Keratinocyte (primary cell): ENCODE data around the gene WDR82. TPM values are rescaled to one million over a fixed set of nuclear protein-coding genes. Genes with fewer than 3 reads are reported as not detected.

Experiments
- DNase-seq: peaks from one replicate; pipeline ENCODE4 v3.0.0-alpha.2; 2011; ENCODE audit warnings: low read depth, missing footprints, low spot score
- FAIRE-seq: peaks from 2 replicates; lab custom pipeline; 2011; peaks lifted over from hg19 to GRCh38; lab: Jason Lieb, UNC
- H2AFZ ChIP-seq: 2 replicates; pipeline ENCODE4 v1.6.0; 2012; ENCODE audit warnings: low read length, control low read depth, inconsistent platforms; ENCODE audit not compliant: control insufficient read depth
- H3K27ac ChIP-seq: 2 replicates; pipeline ENCODE4 v1.5.1; 2011; ENCODE audit warnings: low read length; ENCODE audit not compliant: control insufficient read depth, insufficient read depth
- H3K27me3 ChIP-seq: 3 replicates; pipeline ENCODE4 v1.6.0; 2011; ENCODE audit warnings: low read length; ENCODE audit not compliant: control insufficient read depth, insufficient read depth; ENCODE audit errors: extremely low read depth
- H3K36me3 ChIP-seq, 2 experiments: 2 replicates in 1 of 2; 3 replicates in 1 of 2; pipeline ENCODE4 v1.5.1; 2011; ENCODE audit warnings: low read length in 2 of 2, mild to moderate bottlenecking in 1 of 2; ENCODE audit not compliant: control insufficient read depth in 2 of 2, insufficient read depth in 2 of 2; ENCODE audit errors: extremely low read depth in 1 of 2
- H3K4me1 ChIP-seq: 3 replicates; pipeline ENCODE4 v1.5.1; 2011; ENCODE audit warnings: low read length; ENCODE audit not compliant: control insufficient read depth, insufficient read depth; ENCODE audit errors: extremely low read depth
- H3K4me2 ChIP-seq: 3 replicates; pipeline ENCODE4 v1.6.0; 2011; ENCODE audit warnings: low read depth, low read length; ENCODE audit not compliant: control insufficient read depth, insufficient read depth; ENCODE audit errors: extremely low read depth
- H3K4me3 ChIP-seq, 3 experiments: fragments of 200-600 bp in 1 of 3; sonication (generic) in 1 of 3; 2 replicates in 2 of 3; 3 replicates in 1 of 3; pipeline ENCODE4 v1.5.1; 2011 to 2016; ENCODE audit warnings: low read length in 3 of 3, mild to moderate bottlenecking in 3 of 3, control low read depth in 2 of 3, inconsistent platforms in 1 of 3, low read depth in 1 of 3, mixed read lengths in 1 of 3, mixed run types in 1 of 3, moderate library complexity in 1 of 3; ENCODE audit not compliant: control insufficient read depth in 2 of 3, insufficient read depth in 2 of 3; ENCODE audit errors: extremely low read depth in 1 of 3
- H3K79me2 ChIP-seq: 2 replicates; pipeline ENCODE4 v1.6.0; 2012; ENCODE audit warnings: low read length; ENCODE audit not compliant: control insufficient read depth, insufficient read depth
- H3K9ac ChIP-seq: 3 replicates; pipeline ENCODE4 v1.6.0; 2011; ENCODE audit warnings: low read length; ENCODE audit not compliant: control insufficient read depth, insufficient read depth; ENCODE audit errors: extremely low read depth
- H3K9me1 ChIP-seq: 3 replicates; pipeline ENCODE4 v1.6.0; 2011; ENCODE audit warnings: low read length; ENCODE audit not compliant: control insufficient read depth, insufficient read depth; ENCODE audit errors: extremely low read depth
- H3K9me3 ChIP-seq: 2 replicates; pipeline ENCODE4 v1.5.1; 2012; ENCODE audit warnings: low read depth, low read length; ENCODE audit not compliant: control insufficient read depth
- H4K20me1 ChIP-seq: 3 replicates; pipeline ENCODE4 v1.6.0; 2011; ENCODE audit warnings: low read length; ENCODE audit not compliant: control insufficient read depth, insufficient read depth; ENCODE audit errors: extremely low read depth
- CTCF ChIP-seq, 3 experiments: IDR thresholded peaks in 1 of 3; conservative IDR thresholded peaks in 1 of 3; optimal IDR thresholded peaks in 1 of 3; 2 replicates in 2 of 3; 3 replicates in 1 of 3; pipeline versions ENCODE3 to v1.5.1; 2011; ENCODE audit warnings: low read length in 3 of 3, mild to moderate bottlenecking in 3 of 3, moderate library complexity in 2 of 3, control low read depth in 1 of 3, inconsistent platforms in 1 of 3; ENCODE audit not compliant: insufficient read depth in 2 of 3; ENCODE audit errors: extremely low read depth in 1 of 3
- EZH2 ChIP-seq: IDR thresholded peaks from one replicate; pipeline ENCODE4 v1.6.1; 2012; ENCODE audit warnings: inconsistent platforms, mild to moderate bottlenecking, low read length, moderate library complexity
- dilution Hi-C: fragments of 300-500 bp; cut with MboI; formaldehyde crosslinking; loops from one replicate; pipeline ENCODE4 v1.7.0; 2020; ENCODE audit warnings: low sequenced_read_pairs; ENCODE audit not compliant: extremely low pct_ligation_motif_present
- polyA plus RNA-seq, 5 experiments: library from polyadenylated mRNA; depleted of rRNA in 3 of 5; stranded (reverse) in 3 of 5; stranded (forward) in 1 of 5; unstranded in 1 of 5; fragments of >200 nt; gene quantifications; 1 replicate in 1 of 5; 2 replicates in 3 of 5; 3 replicates in 1 of 5; pipeline versions ENCODE4 v1.2.1 to v1.2.3, GENCODE V29; 2011 to 2012; ENCODE audit warnings: missing spikeins in 2 of 5, low read depth in 1 of 5, low replicate concordance in 1 of 5

WDR82 gene
- polyA plus RNA-seq, 1 donor (not counting 4 experiments of a cell fraction or from before 2014, with no cell fraction given) = 75.1 TPM

DNA sequence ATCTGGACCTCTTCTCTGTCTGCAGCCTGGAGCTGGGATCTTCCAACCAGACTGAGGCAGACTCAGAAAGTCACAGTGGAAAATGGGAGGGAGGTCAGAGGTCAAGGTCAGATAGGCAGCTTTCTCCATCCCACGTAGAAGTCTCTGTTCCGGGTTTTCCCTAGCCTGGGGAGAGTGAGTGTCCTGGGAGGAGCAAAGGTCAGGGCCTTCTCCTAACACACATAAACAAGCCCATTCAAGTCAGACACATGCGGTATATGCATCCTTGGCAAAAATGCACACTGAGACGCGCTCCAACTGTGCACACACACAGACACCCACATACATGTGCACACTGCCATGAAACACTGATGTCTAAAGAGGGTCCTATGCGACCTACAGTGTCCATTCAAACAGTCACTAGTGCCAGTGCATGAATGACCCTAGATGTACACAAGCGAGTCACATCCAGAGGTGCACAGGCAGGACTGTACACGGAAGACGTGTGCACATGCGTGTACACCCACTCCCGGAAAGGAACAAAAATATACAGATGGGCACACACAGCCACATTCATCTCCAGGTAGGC, 40.2 kb downstream of the WDR82 start:
- H3K9ac ChIP-seq = peak overlapping the region; percentile 89
- TF ChIP-seq CTCF (optimal IDR thresholded peaks at IDR 0.05 in 1 of 3, IDR thresholded peaks at IDR 0.05 in 1 of 3, conservative IDR thresholded peaks at IDR 0.05 in 1 of 3; ENCODE audit: extremely low read depth in 1 of 3, insufficient read depth in 2 of 3, low read length in 3 of 3) (no peak), EZH2 (no peak)
- H3K27me3 ChIP-seq = no peaks in the 10 kb centered on the region
- peak; percentile 61 for FAIRE-seq
- dilution Hi-C loops = no loop called here
- no peak for DNase-seq
- peaks cover 5% of the 10 kb centered on the region for H4K20me1 ChIP-seq
- H3K79me2 ChIP-seq = peaks cover 53% of the 10 kb centered on the region
- H3K9me1 ChIP-seq = no peaks in the 10 kb centered on the region
- H3K36me3 ChIP-seq = peaks cover 5 to 13% of the 10 kb centered on the region in 2 experiments
- no peak overlapping the region for H2AFZ ChIP-seq
- peak overlapping the region; percentile 22 for H3K27ac ChIP-seq
- H3K4me3 ChIP-seq = peak overlapping the region; percentile 75 to 91 (median 76)
- H3K4me1 ChIP-seq = peaks cover 29% of the 10 kb centered on the region
- H3K9me3 ChIP-seq = no peaks in the 10 kb centered on the region
- peak overlapping the region; percentile 80 for H3K4me2 ChIP-seq

DNA sequence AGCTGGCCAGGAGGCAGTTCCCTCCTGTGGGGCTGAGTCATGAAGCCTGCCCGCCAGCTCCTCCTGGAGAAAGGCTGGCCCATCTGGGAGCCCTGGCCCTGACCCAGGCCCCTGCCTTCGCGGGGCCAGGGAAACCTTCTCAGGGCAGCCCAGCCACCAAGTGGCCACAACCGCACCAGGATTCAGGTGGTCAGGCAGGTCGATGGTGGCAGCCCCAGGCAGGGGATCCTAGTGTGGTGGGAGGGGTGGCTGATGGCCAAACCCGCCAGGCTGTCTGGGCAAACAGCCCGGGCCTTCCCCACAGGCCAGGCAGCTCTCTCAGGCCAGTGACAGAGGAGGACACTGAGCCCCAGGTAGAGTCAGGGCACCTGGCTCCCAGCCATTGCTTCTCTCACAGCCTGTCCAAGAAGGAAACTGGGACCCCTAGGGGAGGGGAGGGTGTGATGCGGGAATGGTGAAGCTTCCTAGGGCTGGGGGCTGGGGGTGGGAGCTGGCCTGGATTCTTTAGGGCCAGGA, 40.7 kb downstream of the WDR82 start:
- DNase-seq (no peak), FAIRE-seq (peak; percentile 62)
- H3K4me2 ChIP-seq = peak overlapping the region; percentile 80
- dilution Hi-C loops = no loop called here
- peaks cover 28% of the 10 kb centered on the region for H3K4me1 ChIP-seq
- TF ChIP-seq EZH2 (no peak), CTCF (optimal IDR thresholded peaks at IDR 0.05 in 1 of 3, IDR thresholded peaks at IDR 0.05 in 1 of 3, conservative IDR thresholded peaks at IDR 0.05 in 1 of 3; ENCODE audit: extremely low read depth in 1 of 3, insufficient read depth in 2 of 3, low read length in 3 of 3) (no peak)
- peak overlapping the region; percentile 22 for H3K27ac ChIP-seq
- H4K20me1 ChIP-seq = peaks cover 8% of the 10 kb centered on the region
- H3K4me3 ChIP-seq = peak overlapping the region; percentile 75 to 91 (median 76)
- no peaks in the 10 kb centered on the region for H3K27me3 ChIP-seq
- no peaks in the 10 kb centered on the region for H3K9me3 ChIP-seq
- no peaks in the 10 kb centered on the region for H3K9me1 ChIP-seq
- peaks cover 57% of the 10 kb centered on the region for H3K79me2 ChIP-seq
- H3K36me3 ChIP-seq = peaks cover 5 to 13% of the 10 kb centered on the region in 2 experiments
- peak overlapping the region; percentile 89 for H3K9ac ChIP-seq
- no peak overlapping the region for H2AFZ ChIP-seq
